Measurements from ENCODE around the gene LENEP. TPM values are rescaled to one million over a fixed set of nuclear protein-coding genes. Genes with fewer than 3 reads are reported as not detected.

LENEP gene
- total RNA-seq, 4 donors from 2014 or later, result not detected

DNA sequence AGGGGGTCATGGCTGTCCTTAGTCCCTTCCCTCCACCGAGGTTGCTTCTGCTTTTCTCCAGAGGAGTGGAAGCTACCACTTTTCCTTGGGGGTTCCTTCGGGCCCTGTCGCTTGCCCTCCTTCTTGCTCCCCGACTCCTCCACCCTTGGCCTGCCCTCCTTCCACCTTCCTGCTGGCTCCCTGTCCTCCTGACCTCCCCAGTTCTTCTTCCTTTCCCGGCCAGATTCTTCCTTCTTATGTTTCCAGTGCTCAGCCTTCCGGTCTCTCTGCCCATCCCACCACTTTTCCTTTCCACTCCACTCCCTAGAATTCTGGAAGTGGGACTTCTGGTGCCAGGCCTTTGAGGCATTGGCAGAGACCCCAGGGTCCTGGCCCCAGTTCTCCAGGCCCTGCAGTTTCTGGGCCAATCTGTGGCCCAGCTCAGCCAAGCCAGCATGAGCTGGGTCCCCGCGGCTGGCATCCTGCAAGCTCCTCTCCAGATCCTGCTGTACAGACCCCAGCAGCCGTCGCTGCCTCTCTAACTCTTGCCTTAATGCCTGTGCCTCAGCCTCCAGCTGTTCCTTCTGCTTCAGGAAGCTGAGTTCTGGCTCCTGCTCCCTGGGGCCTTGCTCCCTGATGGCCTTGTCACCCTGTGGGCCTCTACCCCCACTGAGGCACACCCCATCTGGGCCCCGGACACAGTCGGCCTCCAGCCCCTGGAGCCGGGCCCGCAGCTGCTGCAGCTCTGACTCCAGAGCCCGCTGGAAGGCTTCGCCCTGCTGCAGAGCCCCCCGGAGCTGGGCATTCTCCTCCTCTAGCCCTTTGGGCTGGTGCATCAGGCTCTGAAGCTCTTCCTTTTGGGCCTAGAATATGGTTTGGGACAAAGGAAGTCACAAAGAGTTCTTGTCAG lies 47.2 kb upstream of the LENEP start:
- Histone ChIP-seq H3K36me3 (peaks cover 0 to 10% (median 4%) of the 10 kb centered on the region in 4 donors), H3K4me1 (peaks cover 9 to 36% (median 22%) of the 10 kb centered on the region in 4 donors), H3K9me3 (no peaks in the 10 kb centered on the region), H3K27me3 (no peaks in the 10 kb centered on the region), H3K4me3 (no peak overlapping the region), H3K27ac (no peak overlapping the region)
- in situ Hi-C loops (cut with MboI; ENCODE audit: low pct_ligation_motif_present in 1 of 4, low pct_unique_long_range_greater_than_20kb in 1 of 4, low sequenced_read_pairs in 3 of 4), result no loop called here
- WGBS, 2 donors (ENCODE audit: low coverage in 1 of 2), result 82 to 83% methylated on average over 9 to 17 of the region's 17 CpGs
- intact Hi-C loops (cut with DNase I; ENCODE audit: low total_unique reads), result no loop called here
- no peak for DNase-seq
- TF ChIP-seq POLR2A (IDR thresholded peaks at IDR 0.05) (no peak), POLR2AphosphoS5 (IDR thresholded peaks at IDR 0.05) (no peak), EP300 (IDR thresholded peaks at IDR 0.05; ENCODE audit: low read depth) (no peak)
- TF ChIP-seq, protein P1, sequence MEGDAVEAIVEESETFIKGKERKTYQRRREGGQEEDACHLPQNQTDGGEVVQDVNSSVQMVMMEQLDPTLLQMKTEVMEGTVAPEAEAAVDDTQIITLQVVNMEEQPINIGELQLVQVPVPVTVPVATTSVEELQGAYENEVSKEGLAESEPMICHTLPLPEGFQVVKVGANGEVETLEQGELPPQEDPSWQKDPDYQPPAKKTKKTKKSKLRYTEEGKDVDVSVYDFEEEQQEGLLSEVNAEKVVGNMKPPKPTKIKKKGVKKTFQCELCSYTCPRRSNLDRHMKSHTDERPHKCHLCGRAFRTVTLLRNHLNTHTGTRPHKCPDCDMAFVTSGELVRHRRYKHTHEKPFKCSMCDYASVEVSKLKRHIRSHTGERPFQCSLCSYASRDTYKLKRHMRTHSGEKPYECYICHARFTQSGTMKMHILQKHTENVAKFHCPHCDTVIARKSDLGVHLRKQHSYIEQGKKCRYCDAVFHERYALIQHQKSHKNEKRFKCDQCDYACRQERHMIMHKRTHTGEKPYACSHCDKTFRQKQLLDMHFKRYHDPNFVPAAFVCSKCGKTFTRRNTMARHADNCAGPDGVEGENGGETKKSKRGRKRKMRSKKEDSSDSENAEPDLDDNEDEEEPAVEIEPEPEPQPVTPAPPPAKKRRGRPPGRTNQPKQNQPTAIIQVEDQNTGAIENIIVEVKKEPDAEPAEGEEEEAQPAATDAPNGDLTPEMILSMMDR (IDR thresholded peaks at IDR 0.05), result no peak

DNA sequence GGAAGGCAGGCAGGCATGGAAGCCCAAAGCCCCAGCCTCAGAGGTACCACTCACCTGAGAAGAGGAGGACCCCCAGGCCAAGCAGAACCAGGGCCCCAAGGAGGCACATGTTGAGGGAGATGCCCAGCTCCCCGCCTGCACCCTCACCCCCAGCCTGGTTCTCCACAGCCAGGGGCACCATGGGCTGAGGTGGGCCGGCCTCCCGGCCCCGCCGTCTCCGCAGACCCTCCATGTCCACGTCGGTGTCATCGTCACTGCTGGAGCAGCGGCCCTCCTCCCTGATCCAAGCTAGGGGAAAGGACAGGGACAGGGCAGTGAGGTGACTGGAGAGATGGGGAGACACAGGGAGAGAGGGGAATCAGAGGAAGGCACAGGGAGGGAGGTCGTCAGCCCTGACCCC lies 45.3 kb upstream of the LENEP start:
- no peak for DNase-seq
- intact Hi-C loops (cut with DNase I; ENCODE audit: low total_unique reads), result no loop called here
- peaks cover 0 to 10% (median 5%) of the 10 kb centered on the region in 4 donors for H3K36me3 ChIP-seq

DNA sequence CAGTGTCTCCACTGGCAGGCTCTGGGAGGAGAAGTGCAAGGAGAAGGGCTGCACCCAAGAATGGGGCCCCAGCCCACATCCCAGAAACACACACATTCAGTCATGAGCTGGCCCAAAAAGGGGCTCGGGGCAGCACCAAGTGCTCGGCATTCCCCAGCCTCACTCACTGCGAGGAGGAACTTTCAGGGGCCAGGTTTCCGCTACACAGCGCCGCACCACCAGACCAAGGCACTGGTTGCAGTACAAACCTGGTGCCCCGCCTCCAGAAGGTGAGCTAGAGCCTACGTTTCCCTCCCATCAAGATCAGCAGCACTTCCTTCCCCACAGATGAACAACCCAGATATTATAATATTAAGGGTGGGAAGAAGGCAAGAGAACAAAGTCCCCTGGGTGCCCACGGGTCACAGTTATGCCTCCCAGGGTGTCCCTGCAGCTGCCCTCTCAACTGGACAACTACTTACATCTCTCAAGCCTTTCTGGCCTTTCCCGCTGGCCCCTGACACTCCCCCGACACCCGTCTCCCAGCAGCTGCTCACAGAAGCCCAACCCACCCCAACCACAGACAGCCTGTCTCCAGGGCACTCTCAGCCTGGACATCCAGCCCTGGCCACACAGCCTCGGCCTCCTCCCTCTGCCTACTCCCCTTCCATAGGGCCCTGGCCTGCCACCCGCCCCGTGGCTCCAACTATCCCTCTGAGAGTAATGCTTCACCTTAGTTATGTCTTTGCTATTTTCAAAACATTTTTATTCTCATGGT lies 41.3 kb upstream of the LENEP start:
- H3K9me3 ChIP-seq, result no peaks in the 10 kb centered on the region
- peaks cover 0 to 10% (median 5%) of the 10 kb centered on the region in 4 donors for H3K36me3 ChIP-seq
- peaks cover 20 to 48% (median 36%) of the 10 kb centered on the region in 4 donors for H3K4me1 ChIP-seq
- no peak overlapping the region for H3K4me3 ChIP-seq
- TF ChIP-seq POLR2AphosphoS5 (IDR thresholded peaks at IDR 0.05), result no peak
- TF ChIP-seq EP300 (IDR thresholded peaks at IDR 0.05; ENCODE audit: low read depth), result no peak
- TF ChIP-seq POLR2A (IDR thresholded peaks at IDR 0.05), result no peak
- TF ChIP-seq, protein P1 (IDR thresholded peaks at IDR 0.05), result no peak
- in situ Hi-C loops (cut with MboI; ENCODE audit: low pct_ligation_motif_present in 1 of 4, low pct_unique_long_range_greater_than_20kb in 1 of 4, low sequenced_read_pairs in 3 of 4), result loop anchor here in 3 of 4 donors (25.0 kb wide), 1 partner anchor 110 kb away; the partner anchor contains the start of genes ADAM15 (in 3 of the 3) and EFNA4 (in 3 of the 3)
- intact Hi-C loops (cut with DNase I; ENCODE audit: low total_unique reads), result no loop called here
- H3K27me3 ChIP-seq, result no peaks in the 10 kb centered on the region
- DNase-seq, result peak; percentile 48
- peak overlapping the region in 3 of 4 donors; percentile 13 to 55 (median 19) for H3K27ac ChIP-seq
- 62 to 92% methylated on average over 6 to 15 of the region's 15 CpGs for WGBS, 2 donors (ENCODE audit: low coverage in 1 of 2)

More for the DNA sequence above, 45.3 kb upstream of the LENEP start:
- Histone ChIP-seq H3K9me3 (no peaks in the 10 kb centered on the region), H3K27ac (no peak overlapping the region), H3K4me1 (peaks cover 3 to 34% (median 14%) of the 10 kb centered on the region in 4 donors), H3K4me3 (no peak overlapping the region), H3K27me3 (no peaks in the 10 kb centered on the region)
- in situ Hi-C loops (cut with MboI; ENCODE audit: low pct_ligation_motif_present in 1 of 4, low pct_unique_long_range_greater_than_20kb in 1 of 4, low sequenced_read_pairs in 3 of 4), result no loop called here
- WGBS, 2 donors (ENCODE audit: low coverage in 1 of 2), result 90 to 91% methylated on average over 3 to 11 of the region's 11 CpGs
- TF ChIP-seq POLR2A (IDR thresholded peaks at IDR 0.05) (no peak), EP300 (IDR thresholded peaks at IDR 0.05; ENCODE audit: low read depth) (no peak), POLR2AphosphoS5 (IDR thresholded peaks at IDR 0.05) (no peak)
- TF ChIP-seq, protein P1 (IDR thresholded peaks at IDR 0.05), result no peak

DNA sequence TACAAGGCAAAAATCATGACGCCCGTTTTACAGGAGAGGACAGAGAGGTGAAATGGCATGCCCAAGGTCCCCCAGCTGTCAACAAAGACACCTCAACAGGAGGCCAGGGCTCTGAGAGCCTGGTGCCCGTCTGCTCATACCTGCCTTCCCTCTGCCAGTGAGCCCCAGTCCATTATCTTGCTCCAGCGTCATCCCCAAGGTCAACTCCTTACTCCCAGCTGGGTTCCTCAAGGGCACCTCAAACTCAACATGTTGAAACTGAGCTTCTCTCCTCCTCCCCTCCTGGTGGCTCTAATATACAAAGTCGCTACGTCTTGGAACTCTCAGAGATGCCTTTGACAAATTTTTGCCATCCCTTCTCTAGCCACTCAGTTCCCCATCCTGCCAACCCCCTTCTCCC lies 40.7 kb upstream of the LENEP start:
- Histone ChIP-seq H3K36me3 (peaks cover 0 to 6% (median 3%) of the 10 kb centered on the region in 4 donors), H3K9me3 (no peaks in the 10 kb centered on the region), H3K27me3 (no peaks in the 10 kb centered on the region), H3K4me3 (no peak overlapping the region), H3K27ac (peak overlapping the region in 3 of 4 donors; percentile 13 to 94 (median 19)), H3K4me1 (peaks cover 24 to 54% (median 39%) of the 10 kb centered on the region in 4 donors)
- TF ChIP-seq, protein P1 (IDR thresholded peaks at IDR 0.05), result no peak
- TF ChIP-seq POLR2A (IDR thresholded peaks at IDR 0.05), result no peak
- TF ChIP-seq EP300 (IDR thresholded peaks at IDR 0.05; ENCODE audit: low read depth), result no peak
- no peak for TF ChIP-seq POLR2AphosphoS5 (IDR thresholded peaks at IDR 0.05)
- 73 to 87% methylated on average over 4 to 6 of the region's 6 CpGs for WGBS, 2 donors (ENCODE audit: low coverage in 1 of 2)
- intact Hi-C loops (cut with DNase I; ENCODE audit: low total_unique reads) (no loop called here), in situ Hi-C loops (cut with MboI; ENCODE audit: low pct_ligation_motif_present in 1 of 4, low pct_unique_long_range_greater_than_20kb in 1 of 4, low sequenced_read_pairs in 3 of 4) (loop anchor here in 3 of 4 donors (25.0 kb wide), 1 partner anchor 110 kb away; the partner anchor contains the start of genes ADAM15 (in 3 of the 3) and EFNA4 (in 3 of the 3))
- DNase-seq, result no peak

All from transverse colon (tissue), 4 donors.